ENCODE measurements around the gene SH3GLB1. TPM values are rescaled to one million over a fixed set of nuclear protein-coding genes. Genes with fewer than 3 reads are reported as not detected.

Gene SH3GLB1
- polyA plus RNA-seq, 1 experiment: 33.9 TPM

DNA sequence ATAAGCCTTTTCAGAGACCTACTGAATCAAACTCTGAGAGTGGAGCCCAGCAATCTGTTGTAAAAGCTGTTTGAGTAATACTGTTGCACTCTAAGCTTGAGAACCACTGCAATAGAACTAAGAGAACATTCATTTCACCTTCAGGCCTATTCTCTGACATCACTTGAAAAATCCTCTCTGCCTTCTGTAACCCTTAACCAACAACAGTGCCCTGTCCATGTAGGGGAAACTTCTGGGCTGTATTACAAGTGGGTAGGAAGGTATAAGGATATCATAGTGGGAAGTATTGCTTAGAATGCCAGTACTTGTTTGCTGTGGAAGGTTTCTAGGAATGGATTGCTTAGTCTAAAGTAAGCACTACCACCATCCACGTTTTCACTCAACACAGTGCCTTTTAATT, 42.9 kb downstream of the SH3GLB1 start:
- ChIA-PET POLR2A (interaction anchor here (0.6 kb wide), 1 partner anchor 29 kb away, joined by 3 read pairs; no protein-coding TSS in a partner anchor), CTCF (no interaction called here)
- H3K36me3 ChIP-seq (ENCODE audit: control insufficient read depth, insufficient read depth, low read length): peaks cover 5% of the 10 kb centered on the region
- no peaks in the 10 kb centered on the region for H3K27me3 ChIP-seq (ENCODE audit: control insufficient read depth, insufficient read depth, low read length)
- DNase-seq (ENCODE audit: low read depth): no peak
- no peak for TF ChIP-seq CTCF (IDR thresholded peaks at IDR 0.05; ENCODE audit: insufficient read depth, low read depth, low read length)
- no peak overlapping the region for H3K4me3 ChIP-seq (ENCODE audit: low read depth, low read length)

DNA sequence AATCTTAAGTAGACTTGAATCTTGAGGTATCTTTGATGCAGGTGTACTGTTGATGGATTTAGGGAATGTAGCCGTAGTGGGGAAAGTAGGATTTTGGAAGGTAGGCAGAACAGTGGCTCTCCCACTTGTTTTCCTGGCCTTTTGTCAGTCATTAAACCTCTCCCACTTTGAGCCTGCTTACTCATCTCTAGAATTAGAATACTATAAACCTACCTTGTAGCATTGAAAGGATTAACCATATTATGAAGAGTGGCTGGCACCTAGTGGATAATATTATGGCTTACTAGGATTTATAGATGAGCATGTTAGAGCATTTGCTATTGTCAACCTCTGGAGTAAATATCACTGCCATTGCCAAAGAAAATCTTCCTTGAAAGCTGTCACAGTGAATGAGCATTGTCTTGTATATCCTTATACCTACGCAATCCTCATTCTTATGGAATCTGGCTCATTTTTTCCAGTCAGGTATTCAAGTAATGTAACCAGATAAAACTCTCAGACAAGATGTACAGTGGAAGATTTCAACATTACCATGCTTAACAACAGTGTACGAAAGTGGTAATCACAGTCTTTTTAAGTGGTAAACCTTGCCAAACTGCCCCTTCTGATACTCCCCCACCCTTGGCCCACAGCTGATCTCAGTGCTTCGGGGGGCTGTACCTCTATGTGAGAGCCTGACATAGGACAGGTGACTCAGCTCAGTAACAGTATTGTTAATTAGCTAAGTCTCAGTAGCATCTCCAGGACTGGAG, 44.4 kb downstream of the SH3GLB1 start:
- CTCF ChIA-PET: interaction anchor here (1.6 kb wide), 1 partner anchor 22 kb away, joined by 7 read pairs; no protein-coding TSS in a partner anchor
- no peak for DNase-seq (ENCODE audit: low read depth)
- POLR2A ChIA-PET: no interaction called here

GRCh38 chr1:86750076-86750475, 45.7 kb downstream of the SH3GLB1 start:
- no peak for DNase-seq (ENCODE audit: low read depth)
- TF ChIP-seq CTCF (IDR thresholded peaks at IDR 0.05; ENCODE audit: insufficient read depth, low read depth, low read length): no peak
- POLR2A ChIA-PET: interaction anchor here (0.6 kb wide), 1 partner anchor 91 kb away, joined by 3 read pairs; no protein-coding TSS in a partner anchor
- H3K27me3 ChIP-seq (ENCODE audit: control insufficient read depth, insufficient read depth, low read length): no peaks in the 10 kb centered on the region
- CTCF ChIA-PET: interaction anchor here (1.6 to 2.0 kb wide), 2 partner anchors 21 to 46 kb away, joined by 6 to 7 read pairs; partner anchors contain the start of gene SH3GLB1
- 0 out of 2 replicates have a peak, but pooled peaks cover 1% of the 10 kb centered on the region for H3K36me3 ChIP-seq (ENCODE audit: control insufficient read depth, insufficient read depth, low read length)
- no peak overlapping the region for H3K4me3 ChIP-seq (ENCODE audit: low read depth, low read length)

More for the DNA sequence above, 44.4 kb downstream of the SH3GLB1 start:
- peaks cover 4% of the 10 kb centered on the region; the same call in 1 of the 2 replicates for H3K36me3 ChIP-seq (ENCODE audit: control insufficient read depth, insufficient read depth, low read length)
- TF ChIP-seq CTCF (IDR thresholded peaks at IDR 0.05; ENCODE audit: insufficient read depth, low read depth, low read length): no peak
- no peak overlapping the region for H3K4me3 ChIP-seq (ENCODE audit: low read depth, low read length)
- no peaks in the 10 kb centered on the region for H3K27me3 ChIP-seq (ENCODE audit: control insufficient read depth, insufficient read depth, low read length)

DNA sequence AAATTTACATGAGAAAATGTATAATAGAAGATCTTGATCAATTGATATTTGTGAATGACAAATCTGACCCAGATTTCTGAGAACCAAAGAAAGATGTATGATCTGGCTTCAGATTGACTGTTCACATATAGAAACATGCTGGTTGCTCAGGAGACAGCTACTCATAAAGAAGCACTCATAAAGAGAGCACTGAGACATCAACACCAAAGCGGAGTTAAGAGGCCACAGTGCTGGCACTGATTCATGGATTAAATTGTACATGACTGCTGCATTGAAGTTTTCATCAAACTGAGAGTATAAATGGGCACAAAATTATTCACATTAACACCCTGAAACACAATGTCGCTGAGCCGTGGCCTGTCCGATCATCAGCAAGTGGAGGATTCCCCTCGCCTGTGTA, 46.2 kb downstream of the SH3GLB1 start:
- Histone ChIP-seq H3K4me3 (ENCODE audit: low read depth, low read length) (no peak overlapping the region), H3K27me3 (ENCODE audit: control insufficient read depth, insufficient read depth, low read length) (no peaks in the 10 kb centered on the region), H3K36me3 (ENCODE audit: control insufficient read depth, insufficient read depth, low read length) (0 out of 2 replicates have a peak, but pooled peaks cover 1% of the 10 kb centered on the region)
- ChIA-PET CTCF (interaction anchor here (2.0 kb wide), 1 partner anchor 46 kb away, joined by 6 read pairs; the partner anchor contains the start of gene SH3GLB1), POLR2A (no interaction called here)
- no peak for TF ChIP-seq CTCF (IDR thresholded peaks at IDR 0.05; ENCODE audit: insufficient read depth, low read depth, low read length)
- no peak for DNase-seq (ENCODE audit: low read depth)

GRCh38 chr1:86751923-86752322, 47.5 kb downstream of the SH3GLB1 start:
- DNase-seq (ENCODE audit: low read depth): no peak
- no peaks in the 10 kb centered on the region for H3K36me3 ChIP-seq (ENCODE audit: control insufficient read depth, insufficient read depth, low read length)
- ChIA-PET POLR2A (no interaction called here), CTCF (interaction anchor here (0.7 to 2.8 kb wide), 3 partner anchors 17 to 81 kb away, joined by 3 to 13 read pairs (median 3); partner anchors contain the start of gene SH3GLB1)
- no peaks in the 10 kb centered on the region; the same call in 1 of the 2 replicates for H3K27me3 ChIP-seq (ENCODE audit: control insufficient read depth, insufficient read depth, low read length)
- no peak overlapping the region for H3K4me3 ChIP-seq (ENCODE audit: low read depth, low read length)
- TF ChIP-seq CTCF (IDR thresholded peaks at IDR 0.05; ENCODE audit: insufficient read depth, low read depth, low read length): no peak
